Measurements from ENCODE around the gene KRTAP5-9.
"Not testable (repeated sequence)": the region's sequence is repeated elsewhere in the genome, so short reads cannot be mapped to it uniquely, and the experiment has no call there.

Gene KRTAP5-9

DNA sequence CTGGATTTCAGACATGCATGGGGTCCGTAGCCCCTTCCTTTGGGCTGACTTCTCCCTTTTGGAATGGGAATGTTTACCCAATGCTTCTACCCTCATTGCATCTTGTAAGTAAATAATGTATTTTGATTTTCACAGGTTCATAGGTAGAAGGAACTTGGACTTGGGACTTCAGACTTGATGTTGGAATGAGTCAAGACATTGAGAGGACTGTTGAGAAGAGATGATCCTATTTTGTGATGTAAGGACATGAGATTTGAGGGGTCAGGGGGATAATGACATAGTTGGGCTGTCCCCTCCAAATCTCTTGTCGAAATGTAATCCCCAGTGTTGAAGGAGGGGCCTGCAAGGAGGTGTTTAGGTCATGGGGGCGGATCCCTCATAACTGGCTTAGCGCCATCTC lies 16.2 kb downstream of the KRTAP5-9 start:
- DNase-seq: no peak

DNA sequence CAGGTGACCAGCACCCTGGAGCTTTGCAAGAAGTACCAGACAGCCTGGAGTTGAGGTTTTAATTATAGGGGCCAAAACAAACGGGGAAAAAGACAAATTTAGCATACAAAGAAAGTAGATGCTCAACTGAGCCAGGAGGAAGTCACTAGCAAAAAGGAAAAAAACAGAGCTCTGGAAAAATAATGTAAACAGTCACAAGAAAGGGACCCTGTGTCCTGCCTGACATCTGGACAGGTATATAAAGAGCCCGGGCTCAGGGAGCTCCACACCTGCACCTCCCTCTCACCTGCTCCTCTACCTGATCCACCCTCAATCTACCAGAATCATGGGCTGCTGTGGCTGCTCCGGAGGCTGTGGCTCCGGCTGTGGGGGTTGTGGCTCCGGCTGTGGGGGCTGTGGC lies 17.0 kb downstream of the KRTAP5-9 start, which contains the start of gene KRTAP5-10:
Gene KRTAP5-10 (plus strand): TSS at position 301 of the 400 bp plus-strand sequence. CDS start 25 bp downstream, at position 326.
- DNase-seq: no peak

DNA sequence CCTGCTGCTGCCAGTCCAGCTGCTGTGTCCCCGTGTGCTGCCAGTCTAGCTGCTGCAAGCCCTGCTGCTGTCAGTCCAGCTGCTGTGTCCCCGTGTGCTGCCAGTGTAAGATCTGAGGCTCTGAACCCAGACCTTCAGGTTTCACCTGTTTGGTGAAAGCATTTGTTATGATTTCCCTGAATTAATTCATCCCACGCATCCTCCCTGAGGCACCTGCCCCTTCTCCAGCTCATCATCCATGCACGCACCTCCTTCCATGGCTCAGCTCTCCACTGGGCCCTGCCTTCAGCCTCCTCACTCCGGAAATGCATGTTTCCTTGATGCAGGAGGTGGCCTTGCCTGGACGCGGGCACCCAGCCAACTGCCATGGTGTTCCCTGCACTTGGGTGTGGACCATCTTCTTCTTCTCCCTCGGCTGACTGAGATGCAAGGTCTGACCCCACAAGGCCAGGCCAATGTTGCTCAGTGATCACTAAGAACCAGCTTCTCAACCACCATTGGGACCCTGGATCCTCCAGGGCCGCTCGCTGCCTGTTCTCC lies 17.9 kb downstream of the KRTAP5-9 start:
- DNase-seq: no peak

DNA sequence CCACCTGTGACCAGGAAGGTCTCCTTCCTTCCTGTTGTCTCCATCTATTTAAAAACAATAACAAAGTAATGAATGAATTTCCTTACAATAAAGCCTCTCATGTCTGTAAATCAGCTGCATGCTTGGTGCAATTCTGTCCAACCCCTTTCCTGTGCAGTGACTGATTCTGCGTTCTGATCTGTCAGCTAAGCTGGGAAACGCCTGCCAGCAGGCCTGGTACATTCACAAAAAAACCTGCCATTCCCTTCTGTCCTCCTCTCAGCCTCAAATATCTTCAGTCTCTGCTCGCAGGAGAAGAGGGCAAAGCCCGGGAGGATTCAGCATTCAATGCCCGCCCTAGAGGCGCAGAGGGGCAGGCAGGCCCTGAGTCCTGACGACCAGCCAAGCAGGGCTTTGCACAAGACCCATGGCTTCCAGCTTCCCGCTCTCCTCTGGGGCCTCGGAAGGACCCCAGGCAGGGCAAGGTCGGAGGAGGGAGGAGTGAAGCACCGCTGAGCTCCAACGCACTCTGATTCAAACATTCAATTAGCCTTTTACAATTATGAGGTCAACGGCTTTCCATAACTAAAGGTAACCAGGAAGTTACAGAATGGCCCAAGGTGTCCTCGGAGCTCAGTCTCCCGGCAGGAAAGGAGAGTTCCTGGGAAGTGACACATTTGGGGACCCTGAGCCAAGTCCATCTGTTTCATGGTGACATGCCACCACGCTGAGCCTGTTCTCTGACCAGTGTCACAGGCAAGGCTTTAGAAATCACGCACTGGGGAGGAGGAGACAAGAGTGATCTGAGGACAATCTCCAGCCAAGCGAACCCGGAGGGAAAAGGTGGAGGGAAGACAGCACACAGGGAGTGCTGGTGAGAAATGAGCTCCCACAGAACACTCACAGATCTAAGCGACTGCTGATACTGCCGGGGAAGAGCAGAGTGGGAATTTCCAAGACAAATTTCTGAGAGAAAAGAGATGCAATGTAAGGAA lies 18.7 kb downstream of the KRTAP5-9 start:
- DNase-seq: not testable (repeated sequence)

DNA sequence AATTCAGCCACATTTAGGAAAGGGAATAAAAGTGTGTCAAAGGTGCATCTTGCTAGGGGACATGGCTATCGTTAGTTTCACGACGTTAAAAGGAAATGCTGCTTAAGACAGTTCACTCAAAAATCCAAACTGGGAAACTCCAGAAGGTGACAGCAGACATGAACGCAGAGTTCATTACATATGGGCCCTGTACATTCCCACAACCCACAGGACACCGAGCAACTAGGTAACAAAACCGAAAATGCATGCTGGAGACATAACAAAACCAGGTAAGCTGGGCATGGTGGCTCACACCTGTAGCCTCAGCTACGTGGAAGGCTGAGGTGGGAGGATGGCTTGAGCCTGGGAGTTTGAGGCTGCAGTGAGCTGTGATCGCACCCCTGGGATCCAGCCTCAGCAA lies 19.4 kb downstream of the KRTAP5-9 start:
- not testable (repeated sequence) for DNase-seq

DNA sequence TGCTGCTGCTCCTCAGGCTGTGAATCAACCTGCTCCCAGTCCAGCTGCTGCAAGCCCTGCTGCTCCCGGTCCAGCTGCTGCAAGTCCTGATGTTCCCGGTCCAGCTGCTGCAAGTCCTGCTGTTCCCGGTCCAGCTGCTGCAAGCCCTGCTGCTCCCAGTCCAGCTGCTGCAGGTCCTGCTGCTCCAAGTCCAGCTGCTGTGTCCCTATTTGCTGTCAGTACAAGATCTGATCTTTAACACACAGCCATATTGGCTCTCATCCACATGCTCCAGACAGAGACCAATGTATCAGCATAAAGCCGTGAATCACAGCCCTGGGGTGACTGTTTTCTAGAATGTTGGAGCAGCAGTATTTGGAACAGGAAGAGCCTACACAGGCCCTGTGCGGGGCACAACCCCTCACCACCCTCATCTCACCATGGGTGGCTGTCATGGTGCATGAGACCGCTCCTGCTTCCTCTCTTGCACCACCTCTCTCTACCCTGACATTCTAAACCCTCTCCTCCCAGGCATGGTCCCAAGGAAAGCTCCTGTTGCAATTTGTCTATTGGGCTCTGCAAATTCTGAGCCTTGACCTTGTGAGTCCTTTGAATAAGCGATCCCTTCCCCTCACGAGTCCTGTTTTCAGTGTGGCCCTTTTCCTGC lies 20.6 kb downstream of the KRTAP5-9 start:
- no peak for DNase-seq

DNA sequence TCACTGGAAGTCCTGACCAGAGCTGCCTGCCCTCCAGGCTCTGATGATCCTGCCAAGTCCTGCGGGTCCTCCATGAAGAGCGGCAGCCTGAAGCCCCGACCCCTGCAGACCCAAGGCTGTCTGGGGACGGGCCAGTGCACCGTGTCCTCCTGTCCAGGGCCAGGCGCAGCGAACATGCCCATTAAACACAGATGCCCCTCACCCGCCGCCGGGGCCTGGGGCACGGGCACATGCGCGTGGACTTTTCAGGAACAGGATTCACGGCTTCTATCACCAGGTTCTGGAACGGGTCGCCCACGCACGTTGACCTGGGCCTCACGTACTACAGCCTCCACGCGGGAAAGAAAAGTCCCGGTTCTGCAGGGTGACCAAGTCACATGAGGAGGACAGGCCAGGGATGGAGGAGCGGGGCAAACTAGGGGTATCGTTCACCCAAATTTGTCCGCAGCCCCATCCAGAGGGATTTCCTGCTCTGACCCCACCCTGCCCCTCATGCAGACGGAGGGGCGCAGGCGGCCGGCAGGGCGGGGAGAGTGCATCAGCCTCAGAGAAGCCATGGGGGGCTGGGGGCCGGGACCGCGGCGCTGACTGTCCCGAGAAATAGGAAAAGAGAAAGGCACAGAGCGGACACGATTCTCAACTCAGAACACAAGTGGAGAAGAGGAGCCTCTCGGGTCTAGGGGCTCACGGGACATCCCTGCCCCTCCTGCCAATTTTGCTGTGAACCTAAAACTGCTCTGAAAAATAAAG lies 23.1 kb downstream of the KRTAP5-9 start:
- not testable (repeated sequence) for DNase-seq

DNA sequence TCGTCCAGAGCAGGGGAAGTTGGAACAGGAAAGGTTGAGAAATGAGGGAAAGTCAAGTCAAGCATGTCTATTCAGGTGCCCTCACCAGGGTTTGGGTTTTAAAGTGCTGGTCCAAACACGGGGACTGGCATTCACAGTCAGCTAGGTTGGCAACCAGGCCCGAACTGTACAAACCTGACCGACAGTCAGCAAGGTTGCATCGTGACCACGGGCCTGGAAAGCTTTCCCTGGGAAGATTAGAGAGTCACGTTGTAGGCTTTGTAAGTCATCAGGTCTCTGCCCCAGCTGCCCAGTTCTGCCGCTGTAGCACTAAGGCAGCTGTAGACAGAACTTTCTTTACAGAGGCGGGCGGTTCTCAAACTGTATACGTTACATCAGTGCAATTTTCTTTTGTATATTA lies 24.6 kb downstream of the KRTAP5-9 start:
- DNase-seq: no peak

DNA sequence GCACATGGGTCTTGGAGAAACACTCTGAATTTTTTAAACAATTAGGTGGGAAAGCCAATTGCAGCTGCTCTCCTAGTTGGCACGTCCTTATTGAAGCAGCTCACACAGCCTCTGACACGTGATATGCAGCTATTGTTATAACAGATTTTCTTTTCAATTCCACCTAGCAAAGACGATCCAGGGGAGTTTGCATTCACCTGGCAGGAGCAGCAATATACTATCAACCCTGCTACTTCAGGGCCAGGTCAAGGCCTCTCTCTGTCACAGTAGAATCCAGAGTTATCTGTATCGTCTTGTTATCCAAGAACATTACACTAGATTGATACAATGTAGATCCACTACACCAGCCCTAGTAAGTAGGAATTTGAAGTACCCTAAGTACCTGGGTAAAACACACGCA lies 26.2 kb downstream of the KRTAP5-9 start:
- DNase-seq: no peak

DNA sequence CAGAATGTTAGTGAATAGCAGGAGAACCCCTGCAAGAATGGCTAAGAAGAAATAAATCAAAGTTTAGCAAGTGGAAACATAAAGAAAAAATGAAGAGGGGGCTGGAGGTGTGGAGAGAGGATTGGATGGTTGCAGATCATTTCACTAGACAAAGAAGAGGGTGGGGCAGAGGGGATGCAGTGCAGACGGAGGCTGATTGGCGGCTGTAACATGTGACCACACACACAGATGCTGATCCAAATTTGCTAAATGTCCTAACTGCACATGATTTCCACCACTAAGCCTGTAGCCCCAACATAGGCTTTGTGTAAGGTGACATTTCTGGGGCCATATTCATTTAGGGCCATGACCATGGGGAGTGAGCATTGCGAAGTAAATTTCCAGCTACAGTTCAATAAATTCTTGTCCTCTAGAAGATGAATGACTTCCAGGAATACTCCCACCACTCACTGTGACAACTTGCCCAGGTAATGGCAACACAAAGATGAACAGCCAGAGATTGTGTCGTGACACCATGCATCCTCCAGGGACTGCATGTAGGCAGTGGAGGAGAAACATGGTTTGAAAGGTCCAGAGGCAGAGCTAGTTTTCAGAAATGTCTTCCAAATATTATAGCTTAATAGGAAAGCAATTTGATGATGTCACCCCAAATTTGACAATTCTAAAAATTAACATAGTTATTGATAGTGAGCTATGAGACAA lies 27.7 kb downstream of the KRTAP5-9 start:
- no peak for DNase-seq

DNA sequence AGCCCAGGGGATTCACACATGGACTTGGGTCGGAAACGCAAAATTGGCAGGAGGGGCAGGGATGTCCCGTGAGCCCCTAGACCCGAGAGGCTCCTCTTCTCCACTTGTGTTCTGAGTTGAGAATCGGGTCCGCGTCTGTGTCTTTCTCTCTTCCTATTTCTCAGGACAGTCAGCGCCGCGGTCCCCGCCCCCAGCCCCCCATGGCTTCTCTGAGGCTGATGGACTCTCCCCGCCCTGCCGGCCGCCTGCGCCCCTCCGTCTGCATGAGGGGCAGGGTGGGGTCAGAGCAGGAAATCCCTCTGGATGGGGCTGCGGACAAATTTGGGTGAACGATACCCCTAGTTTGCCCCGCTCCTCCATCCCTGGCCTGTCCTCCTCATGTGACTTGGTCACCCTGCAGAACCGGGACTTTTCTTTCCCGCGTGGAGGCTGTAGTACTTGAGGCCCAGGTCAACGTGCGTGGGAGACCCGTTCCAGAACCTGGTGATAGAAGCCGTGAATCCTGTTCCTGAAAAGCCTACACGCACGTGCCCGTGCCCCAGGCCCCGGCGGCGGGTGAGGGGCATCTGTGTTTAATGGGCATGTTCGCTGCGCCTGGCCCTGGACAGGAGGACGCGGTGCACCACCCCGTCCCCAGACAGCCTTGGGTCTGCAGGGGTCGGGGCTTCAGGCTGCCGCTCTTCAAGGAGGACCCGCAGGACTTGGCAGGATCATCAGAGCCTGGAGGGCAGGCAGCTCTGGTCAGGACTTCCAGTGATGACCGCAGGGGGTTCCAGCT lies 28.7 kb downstream of the KRTAP5-9 start:
- DNase-seq: not testable (repeated sequence)

DNA sequence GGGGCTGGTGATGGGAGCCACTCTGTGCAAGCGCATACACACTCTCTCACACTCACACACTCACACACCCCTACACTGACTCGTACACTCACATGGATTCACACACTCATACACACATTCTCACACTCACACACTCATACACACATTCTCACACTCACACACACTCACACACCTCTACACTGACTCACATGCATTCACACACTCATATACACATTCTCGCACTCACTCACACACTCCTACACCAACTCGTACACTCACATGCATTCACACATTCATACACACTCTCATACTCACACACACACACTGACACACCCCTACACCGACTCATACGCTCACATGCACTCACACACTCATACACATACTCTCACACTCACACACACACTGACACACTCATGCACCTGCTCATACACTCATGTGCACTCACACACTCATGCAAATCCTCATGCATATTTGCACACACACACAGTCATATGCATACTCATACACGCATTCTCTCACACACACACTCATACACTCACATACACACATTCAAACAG lies 29.3 kb downstream of the KRTAP5-9 start:
- DNase-seq: no peak

DNA sequence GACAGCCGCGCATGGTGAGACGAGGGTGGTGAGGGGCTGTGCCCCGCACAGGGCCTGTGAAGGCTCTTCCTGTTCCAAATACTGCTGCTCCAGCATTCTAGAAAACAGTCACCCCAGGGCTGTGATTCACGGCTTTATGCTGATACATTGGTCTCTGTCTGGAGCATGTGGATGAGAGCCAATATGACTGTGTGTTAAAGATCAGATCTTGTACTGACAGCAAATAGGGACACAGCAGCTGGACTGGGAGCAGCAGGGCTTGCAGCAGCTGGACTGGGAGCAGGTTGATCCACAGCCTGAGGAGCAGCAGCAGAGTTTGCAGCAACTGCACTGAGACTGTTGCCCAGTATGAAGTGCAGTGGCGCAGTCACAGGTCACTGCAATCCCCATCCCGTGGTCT lies 31.3 kb downstream of the KRTAP5-9 start:
- not testable (repeated sequence) for DNase-seq

DNA sequence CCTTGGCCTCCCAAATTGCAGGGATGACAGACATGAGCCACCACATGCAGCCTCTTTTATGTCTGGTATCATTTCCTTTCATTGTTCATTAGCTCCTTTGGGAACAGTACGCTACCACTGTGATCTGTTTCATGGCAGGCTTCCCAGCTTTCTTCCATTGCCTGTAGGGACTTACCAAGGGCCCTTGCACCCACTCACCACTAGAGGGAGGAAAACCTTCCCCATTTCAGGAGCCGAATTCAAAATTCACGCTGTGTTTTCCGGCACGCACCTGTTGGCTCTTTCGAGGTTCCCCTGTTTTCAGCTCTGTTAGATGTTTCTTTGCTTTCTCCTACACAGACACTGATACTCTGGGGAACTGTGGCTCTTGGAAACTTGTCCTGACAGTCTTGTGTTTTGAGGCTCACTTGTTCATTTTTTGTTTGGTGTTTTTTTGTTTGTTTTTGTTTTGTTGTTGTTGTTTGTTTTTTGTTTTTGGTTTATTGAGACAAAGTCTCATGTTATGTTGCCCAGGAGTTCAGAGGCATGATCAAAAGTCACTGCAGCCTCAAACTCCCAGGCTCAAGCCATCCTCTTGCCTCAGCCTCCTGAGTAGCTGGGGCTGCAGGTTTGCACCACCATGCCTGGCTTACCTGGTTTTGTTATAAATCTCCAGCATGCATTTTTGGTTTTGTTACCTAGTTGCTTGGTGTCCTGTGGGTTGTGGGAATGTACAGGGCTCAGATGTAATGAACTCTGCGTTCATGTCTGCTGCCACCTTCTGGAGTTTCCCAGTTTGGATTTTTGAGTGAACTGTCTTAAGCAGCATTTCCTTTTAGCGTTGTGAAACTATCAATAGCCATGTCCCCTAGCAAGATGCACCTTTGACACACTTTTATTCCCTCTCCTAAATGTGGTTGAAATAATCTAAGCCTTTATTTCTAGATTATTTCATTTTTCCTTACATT lies 32.1 kb downstream of the KRTAP5-9 start:
- no peak for DNase-seq

DNA sequence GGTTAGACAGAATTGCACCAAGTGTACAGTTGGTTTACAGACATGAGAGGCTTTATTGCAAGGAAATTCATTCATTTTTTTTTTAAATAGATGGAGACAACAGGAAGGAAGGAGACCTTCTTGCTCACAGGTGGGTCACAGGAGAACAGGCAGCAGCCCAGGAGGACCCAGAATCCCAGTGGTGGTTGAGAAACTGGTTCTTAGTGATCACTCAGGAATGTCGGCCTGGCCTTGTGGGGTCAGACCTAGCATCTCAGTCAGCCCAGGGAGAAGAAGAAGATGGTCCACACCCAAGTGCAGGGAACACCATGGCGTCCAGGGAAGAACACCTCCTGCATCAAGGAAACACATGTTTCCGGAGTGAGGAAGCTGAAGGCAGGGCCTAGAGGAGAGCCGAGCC lies 33.6 kb downstream of the KRTAP5-9 start:
- DNase-seq: no peak

DNA sequence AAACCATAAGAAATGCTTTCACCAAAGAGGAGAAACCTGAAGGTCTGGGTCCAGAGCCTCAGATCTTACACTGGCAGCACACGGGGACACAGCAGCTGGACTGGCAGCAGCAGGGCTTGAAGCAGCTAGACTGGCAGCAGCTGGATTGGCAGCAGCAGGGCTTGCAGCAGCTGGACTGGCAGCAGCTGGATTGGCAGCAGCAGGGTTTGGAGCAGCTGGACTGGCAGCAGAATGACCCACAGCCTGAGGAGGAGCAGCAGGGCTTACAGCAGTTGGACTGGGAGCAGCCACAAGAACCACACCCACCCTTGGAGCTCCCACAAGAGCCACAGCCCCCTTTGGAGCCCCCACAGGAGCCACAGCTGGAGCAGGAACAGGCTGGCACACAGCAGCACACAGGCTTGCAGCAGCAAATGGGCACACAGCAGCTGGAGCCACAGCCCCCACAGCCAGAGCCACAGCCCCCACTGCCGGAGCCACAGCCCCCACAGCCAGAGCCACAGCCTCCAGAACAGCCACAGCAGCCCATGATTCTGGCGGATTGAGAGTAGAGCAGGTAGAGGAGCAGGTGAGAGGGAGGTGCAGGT lies 34.2 kb downstream of the KRTAP5-9 start, which contains the start of gene KRTAP5-11:
Gene KRTAP5-11 (minus strand): TSS at position 567 of the 587 bp plus-strand sequence. CDS start 38 bp downstream, at position 529.
- no peak for DNase-seq

DNA sequence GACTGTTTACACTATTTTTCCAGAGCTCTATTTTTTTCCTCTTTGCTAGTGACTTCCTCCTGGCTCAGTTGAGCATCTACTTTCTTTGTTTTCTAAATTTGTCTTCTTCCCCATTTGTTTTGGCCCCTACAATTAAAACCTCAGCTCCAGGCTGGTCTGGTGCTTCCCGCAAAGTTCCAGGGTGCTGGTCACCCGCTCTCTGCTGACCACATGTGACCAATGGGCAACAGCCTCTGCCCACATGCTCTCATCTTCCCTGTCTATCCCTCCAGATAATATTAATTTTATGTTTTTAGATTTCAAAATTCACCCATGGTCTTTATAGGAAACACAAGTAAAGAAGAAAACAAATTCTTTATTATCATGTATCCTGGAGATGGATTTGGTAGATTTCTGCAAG lies 34.7 kb downstream of the KRTAP5-9 start:
- DNase-seq: not testable (repeated sequence)

DNA sequence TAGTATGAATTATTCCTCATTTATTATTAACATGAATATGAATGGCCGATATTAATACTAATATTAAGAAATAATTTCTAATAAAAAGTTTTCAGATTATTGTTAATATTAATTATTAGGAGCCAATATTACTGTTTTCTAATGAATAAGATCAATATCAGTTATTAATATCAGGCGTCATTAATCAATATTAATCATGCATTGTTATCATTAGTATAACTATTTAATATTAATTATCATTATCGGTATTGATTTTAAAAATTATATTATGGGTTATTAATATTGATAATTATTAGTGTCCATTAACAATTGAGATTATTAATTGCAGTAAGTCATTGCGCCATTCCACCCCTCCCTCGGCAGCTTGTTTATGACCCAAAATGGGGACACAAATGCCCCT lies 37.5 kb downstream of the KRTAP5-9 start:
- DNase-seq: not testable (repeated sequence)

DNA sequence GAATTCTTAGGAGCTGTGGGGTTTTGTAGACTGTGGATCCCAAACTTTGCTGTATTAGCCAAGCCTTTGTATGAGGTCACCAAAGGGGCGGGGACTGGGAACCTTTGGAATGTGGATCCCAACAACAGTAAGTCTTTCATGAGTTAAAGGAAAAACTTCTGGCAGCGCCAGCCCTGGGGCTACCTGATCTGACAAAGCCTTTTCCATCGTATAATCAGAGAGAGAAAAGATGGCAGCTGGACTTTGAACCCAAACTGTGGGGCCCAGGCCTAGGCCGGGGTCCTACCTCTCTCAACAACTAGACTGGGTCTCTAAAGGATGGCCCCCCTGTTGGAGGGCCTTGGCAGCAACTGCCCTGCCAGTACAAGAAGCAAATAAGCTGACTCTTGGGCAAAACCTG lies 40.1 kb downstream of the KRTAP5-9 start:
- DNase-seq: not testable (repeated sequence)
